CD4-positive, alpha-beta T cell (primary cell): ENCODE data around the gene ZNF808. TPM values are rescaled to one million over a fixed set of nuclear protein-coding genes. Genes with fewer than 3 reads are reported as not detected.
"Not testable (repeated sequence)": the region's sequence is repeated elsewhere in the genome, so short reads cannot be mapped to it uniquely, and the experiment has no call there.

Experiments used
- ATAC-seq: fragments of 200-7000 bp; cut with Tn5 transposase; one replicate; pipeline ENCODE4 v1.10.0; 2022; ENCODE audit warnings: mild to moderate bottlenecking; ENCODE audit not compliant: poor library complexity
- CTCF ChIA-PET: fragments of 350-600 bp; sonication (Branson Sonifier 250); formaldehyde crosslinking; loops from one replicate; lab custom pipeline; 2021; ENCODE audit warnings: antibody characterized with exemption, inconsistent platforms; lab: Charles Lee
- POLR2A ChIA-PET: fragments of 350-600 bp; sonication (Branson Sonifier 250); formaldehyde crosslinking; loops from one replicate; lab custom pipeline; 2021; ENCODE audit warnings: antibody characterized with exemption, inconsistent platforms; lab: Charles Lee
- DNase-seq, 14 experiments: peaks; one replicate each; pipeline ENCODE4 v3.0.0-alpha.2; 2013 to 2020; ENCODE audit warnings: mixed read lengths in 2 of 14
- H3K27ac ChIP-seq, 2 donors: one replicate each; pipeline versions ENCODE4 v1.5.1 to v1.7.0; 2013; ENCODE audit warnings: low read length in 2 of 2, low read depth in 1 of 2, mild to moderate bottlenecking in 1 of 2
- H3K27me3 ChIP-seq, 2 experiments: 1 replicate in 1 of 2; 2 replicates in 1 of 2; pipeline versions ENCODE4 v1.6.1 to v1.7.0; 2013; ENCODE audit warnings: low read length in 2 of 2, control low read depth in 1 of 2, mild to moderate bottlenecking in 1 of 2, moderate library complexity in 1 of 2; ENCODE audit not compliant: insufficient read depth in 2 of 2, control insufficient read depth in 1 of 2
- H3K36me3 ChIP-seq: one replicate; pipeline ENCODE4 v1.6.1; 2013; ENCODE audit warnings: low read length, control low read depth; ENCODE audit not compliant: insufficient read depth
- H3K4me1 ChIP-seq: one replicate; pipeline ENCODE4 v1.6.1; 2013; ENCODE audit warnings: low read length, control low read depth; ENCODE audit not compliant: insufficient read depth
- H3K4me3 ChIP-seq: one replicate; pipeline ENCODE4 v1.5.1; 2013; ENCODE audit warnings: mild to moderate bottlenecking, low read length, moderate library complexity
- H3K9me3 ChIP-seq, 2 experiments: 1 replicate in 1 of 2; 2 replicates in 1 of 2; pipeline versions ENCODE4 v1.6.1 to v1.7.0; 2013; ENCODE audit warnings: low read length in 2 of 2, mild to moderate bottlenecking in 2 of 2, control low read depth in 1 of 2, moderate library complexity in 1 of 2; ENCODE audit not compliant: control insufficient read depth in 1 of 2, insufficient read depth in 1 of 2
- H3K27ac Mint-ChIP-seq: one replicate; pipeline ENCODE4 v1.8.0; 2020; ENCODE audit warnings: mixed read lengths
- H3K27me3 Mint-ChIP-seq: one replicate; pipeline ENCODE4 v1.8.0; 2021; ENCODE audit warnings: mixed read lengths
- H3K36me3 Mint-ChIP-seq: one replicate; pipeline ENCODE4 v1.8.0; 2021; ENCODE audit warnings: low read depth, mixed read lengths
- H3K4me1 Mint-ChIP-seq: one replicate; pipeline ENCODE4 v1.8.0; 2021; ENCODE audit warnings: low read depth, mixed read lengths
- H3K4me3 Mint-ChIP-seq: one replicate; pipeline ENCODE4 v1.8.0; 2020; ENCODE audit warnings: mild to moderate bottlenecking, mixed read lengths
- H3K9me3 Mint-ChIP-seq: one replicate; pipeline ENCODE4 v1.8.0; 2020; ENCODE audit warnings: mixed read lengths
- intact Hi-C, 2 experiments: fragments of 100-400 bp; cut with DNase I in 1 of 2; cut with micrococcal nuclease in 1 of 2; formaldehyde crosslinking; loops; one replicate each; pipeline versions ENCODE4 v1.15.1 to v1.9.0; 2023 to 2025; cut with DNase I, micrococcal nuclease
- total RNA-seq, 174 experiments: library from RNA in 2 of 174; stranded (reverse) in 2 of 174; gene quantifications; one replicate each; pipeline ENCODE4 v1.2.3 and lab custom pipeline; 2021 to 2026
- TF ChIP-seq, protein P1 (sequence below): fragments of 200-600 bp; IDR thresholded peaks from one replicate; pipeline ENCODE4 v1.8.0; 2022; ENCODE audit warnings: antibody characterized with exemption, mild to moderate bottlenecking

The ZNF808 gene
- total RNA-seq, 2 experiments from 2014 or later: 13.4 to 15.3 TPM

DNA sequence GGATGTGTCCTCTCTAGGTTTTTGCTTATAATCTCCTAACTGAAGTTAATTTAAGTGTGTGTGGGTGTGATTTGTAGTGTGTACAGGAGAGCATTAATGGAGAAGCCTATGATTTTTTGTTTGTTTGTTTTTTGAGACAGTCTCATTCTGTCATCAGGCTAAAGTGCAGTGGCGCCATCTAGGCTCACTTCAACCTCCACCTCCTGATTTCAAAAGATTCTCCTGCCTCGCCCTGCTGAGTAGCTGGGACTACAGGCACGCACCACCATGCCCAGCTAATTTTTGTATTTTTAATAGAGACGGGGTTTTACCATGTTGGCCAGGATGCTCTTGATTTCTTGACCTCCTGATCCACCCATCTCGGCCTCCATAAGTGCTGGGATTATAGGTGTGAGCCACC, 63.3 kb downstream of the ZNF808 start:
- ATAC-seq (no peak), DNase-seq (peak in 1 of 14 experiments; percentile 22)
- peaks cover 7% of the 10 kb centered on the region for H3K36me3 ChIP-seq
- POLR2A ChIA-PET: no interaction called here
- no peaks in the 10 kb centered on the region for H3K27me3 Mint-ChIP-seq
- no peaks in the 10 kb centered on the region for H3K27me3 ChIP-seq
- no peak overlapping the region for H3K27ac Mint-ChIP-seq
- intact Hi-C loops: no loop called here
- TF ChIP-seq, protein P1, sequence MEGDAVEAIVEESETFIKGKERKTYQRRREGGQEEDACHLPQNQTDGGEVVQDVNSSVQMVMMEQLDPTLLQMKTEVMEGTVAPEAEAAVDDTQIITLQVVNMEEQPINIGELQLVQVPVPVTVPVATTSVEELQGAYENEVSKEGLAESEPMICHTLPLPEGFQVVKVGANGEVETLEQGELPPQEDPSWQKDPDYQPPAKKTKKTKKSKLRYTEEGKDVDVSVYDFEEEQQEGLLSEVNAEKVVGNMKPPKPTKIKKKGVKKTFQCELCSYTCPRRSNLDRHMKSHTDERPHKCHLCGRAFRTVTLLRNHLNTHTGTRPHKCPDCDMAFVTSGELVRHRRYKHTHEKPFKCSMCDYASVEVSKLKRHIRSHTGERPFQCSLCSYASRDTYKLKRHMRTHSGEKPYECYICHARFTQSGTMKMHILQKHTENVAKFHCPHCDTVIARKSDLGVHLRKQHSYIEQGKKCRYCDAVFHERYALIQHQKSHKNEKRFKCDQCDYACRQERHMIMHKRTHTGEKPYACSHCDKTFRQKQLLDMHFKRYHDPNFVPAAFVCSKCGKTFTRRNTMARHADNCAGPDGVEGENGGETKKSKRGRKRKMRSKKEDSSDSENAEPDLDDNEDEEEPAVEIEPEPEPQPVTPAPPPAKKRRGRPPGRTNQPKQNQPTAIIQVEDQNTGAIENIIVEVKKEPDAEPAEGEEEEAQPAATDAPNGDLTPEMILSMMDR: no peak
- no peak overlapping the region for H3K4me3 ChIP-seq
- H3K9me3 ChIP-seq: peaks cover 22 to 44% of the 10 kb centered on the region in 2 experiments
- no peak overlapping the region for H3K4me3 Mint-ChIP-seq
- no peak overlapping the region for H3K27ac ChIP-seq
- no peaks in the 10 kb centered on the region for H3K4me1 ChIP-seq
- no peaks in the 10 kb centered on the region for H3K4me1 Mint-ChIP-seq
- CTCF ChIA-PET: no interaction called here
- H3K9me3 Mint-ChIP-seq: peaks cover 3% of the 10 kb centered on the region
- H3K36me3 Mint-ChIP-seq: peaks cover 84% of the 10 kb centered on the region

DNA sequence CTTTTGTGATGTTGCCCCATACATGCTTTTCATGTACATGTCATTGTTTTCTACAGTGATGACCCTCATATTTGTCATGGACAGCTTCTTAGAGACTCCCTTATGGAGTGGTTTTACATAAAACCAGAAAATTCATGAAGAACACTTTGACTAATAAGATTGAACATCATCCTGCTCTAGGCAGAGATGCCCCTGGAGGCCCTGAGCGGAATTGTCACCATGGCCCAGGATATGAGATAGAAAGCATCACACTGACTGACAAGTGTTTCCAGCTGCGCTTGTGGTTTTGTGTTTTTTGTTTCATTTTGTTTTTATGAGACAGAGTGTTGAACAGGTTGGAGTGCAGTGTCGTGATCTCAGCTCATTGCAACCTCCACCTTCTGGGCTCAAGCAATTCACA, 64.8 kb downstream of the ZNF808 start:
- no peaks in the 10 kb centered on the region for H3K27me3 Mint-ChIP-seq
- Histone ChIP-seq H3K9me3 (peaks cover 14 to 30% of the 10 kb centered on the region in 2 experiments), H3K36me3 (peaks cover 18% of the 10 kb centered on the region), H3K4me3 (no peak overlapping the region), H3K27me3 (no peaks in the 10 kb centered on the region), H3K4me1 (no peaks in the 10 kb centered on the region), H3K27ac (no peak overlapping the region)
- intact Hi-C loops: no loop called here
- ATAC-seq (no peak), DNase-seq (no peak)
- H3K27ac Mint-ChIP-seq: no peak overlapping the region
- H3K36me3 Mint-ChIP-seq: peaks cover 85% of the 10 kb centered on the region
- no peaks in the 10 kb centered on the region for H3K4me1 Mint-ChIP-seq
- peaks cover 14% of the 10 kb centered on the region for H3K9me3 Mint-ChIP-seq
- CTCF ChIA-PET: no interaction called here
- POLR2A ChIA-PET: no interaction called here
- TF ChIP-seq, protein P1: no peak
- H3K4me3 Mint-ChIP-seq: no peak overlapping the region

DNA sequence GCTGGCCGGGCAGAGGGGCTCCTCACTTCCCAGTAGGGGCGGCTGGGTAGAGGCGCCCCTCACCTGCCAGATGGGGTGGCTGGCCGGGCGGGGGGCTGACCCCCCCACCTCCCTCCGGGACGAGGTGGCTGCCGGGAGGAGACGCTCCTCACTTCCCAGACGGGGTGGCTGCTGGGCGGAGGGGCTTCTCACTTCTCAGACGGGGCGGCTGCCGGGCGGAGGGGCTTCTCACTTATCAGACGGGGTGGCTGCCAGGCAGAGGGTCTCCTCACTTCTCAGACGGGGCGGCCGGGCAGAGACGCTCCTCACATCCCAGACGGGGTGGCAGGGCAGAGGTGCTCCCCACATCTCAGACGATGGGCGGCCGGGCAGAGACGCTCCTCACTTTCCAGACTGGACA, 66.0 kb downstream of the ZNF808 start:
- H3K27ac Mint-ChIP-seq, H3K4me1 ChIP-seq, intact Hi-C loops, H3K27me3 Mint-ChIP-seq, H3K27me3 ChIP-seq, H3K4me1 Mint-ChIP-seq, CTCF ChIA-PET, H3K27ac ChIP-seq, H3K4me3 Mint-ChIP-seq, POLR2A ChIA-PET, H3K4me3 ChIP-seq, DNase-seq, ATAC-seq: not testable (repeated sequence)
- peaks cover 76% of the 10 kb centered on the region for H3K36me3 Mint-ChIP-seq
- H3K36me3 ChIP-seq: peaks cover 18% of the 10 kb centered on the region
- H3K9me3 Mint-ChIP-seq: peaks cover 11% of the 10 kb centered on the region
- H3K9me3 ChIP-seq: peaks cover 9 to 36% of the 10 kb centered on the region in 2 experiments

DNA sequence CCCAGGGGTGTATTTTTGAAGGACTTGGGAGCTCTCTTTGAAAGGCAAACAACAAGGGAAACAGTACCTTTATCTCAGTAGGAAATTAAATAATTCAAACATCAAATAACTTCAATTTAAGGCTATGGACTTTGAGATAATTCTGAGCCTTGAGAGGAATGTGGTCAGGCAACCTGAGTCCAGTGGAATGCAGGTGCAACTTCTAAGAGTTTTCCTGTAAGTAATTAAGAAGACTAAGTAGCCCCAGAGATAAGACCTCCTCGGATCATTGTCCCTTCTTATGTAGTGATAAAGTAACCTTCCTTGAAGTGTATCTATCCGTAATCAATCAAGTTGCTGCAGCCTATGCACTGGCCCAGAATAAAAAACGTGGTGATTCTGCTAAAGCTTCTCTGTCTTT, 71.8 kb downstream of the ZNF808 start:
- ATAC-seq: no peak
- Histone ChIP-seq H3K27me3 (no peaks in the 10 kb centered on the region), H3K4me1 (peaks cover 26% of the 10 kb centered on the region), H3K27ac (no peak overlapping the region), H3K9me3 (peaks cover 9 to 33% of the 10 kb centered on the region in 2 experiments), H3K36me3 (peaks cover 14% of the 10 kb centered on the region), H3K4me3 (no peak overlapping the region)
- POLR2A ChIA-PET: no interaction called here
- CTCF ChIA-PET: no interaction called here
- peaks cover 11% of the 10 kb centered on the region for H3K9me3 Mint-ChIP-seq
- H3K27ac Mint-ChIP-seq: no peak overlapping the region
- DNase-seq: no peak
- H3K4me1 Mint-ChIP-seq: peaks cover 31% of the 10 kb centered on the region
- no peak overlapping the region for H3K4me3 Mint-ChIP-seq
- no peaks in the 10 kb centered on the region for H3K27me3 Mint-ChIP-seq
- peaks cover 62% of the 10 kb centered on the region for H3K36me3 Mint-ChIP-seq
- TF ChIP-seq, protein P1: no peak
- intact Hi-C loops: no loop called here
